IPS-20b (cell line): ENCODE measurements around the gene BUD31.
A peak's percentile ranks its signal among the peaks of the same experiment; 100 is the strongest.
"Not testable (repeated sequence)": the region's sequence is repeated elsewhere in the genome, so short reads cannot be mapped to it uniquely, and the experiment has no call there.

Experiments used
- H3K27ac ChIP-seq: one replicate; pipeline ENCODE4 v1.5.1; 2013; ENCODE audit warnings: low read length
- H3K27me3 ChIP-seq: 2 replicates; pipeline ENCODE4 v1.6.1; 2013; ENCODE audit warnings: mild to moderate bottlenecking, low read length, inconsistent platforms; ENCODE audit not compliant: insufficient read depth
- H3K36me3 ChIP-seq: 2 replicates; pipeline ENCODE4 v1.6.1; 2013; ENCODE audit warnings: low read depth, mild to moderate bottlenecking, inconsistent platforms, low read length, moderate library complexity; ENCODE audit not compliant: insufficient read depth
- H3K4me1 ChIP-seq: 2 replicates; pipeline ENCODE4 v1.6.1; 2013; ENCODE audit warnings: mild to moderate bottlenecking, control low read depth, inconsistent platforms, low read length, moderate library complexity; ENCODE audit not compliant: insufficient read depth
- H3K4me3 ChIP-seq: 2 replicates; pipeline ENCODE4 v1.5.1; 2013; ENCODE audit warnings: mild to moderate bottlenecking, low read length, inconsistent platforms
- H3K9ac ChIP-seq: 2 replicates; pipeline ENCODE4 v1.6.1; 2013; ENCODE audit warnings: low read depth, mild to moderate bottlenecking, inconsistent platforms, low read length, moderate library complexity
- H3K9me3 ChIP-seq: 2 replicates; pipeline ENCODE4 v1.6.1; 2013; ENCODE audit warnings: mild to moderate bottlenecking, low read depth, low read length, inconsistent platforms; ENCODE audit not compliant: insufficient read depth

The BUD31 gene

GRCh38 chr7:99373091-99374066 lies 35.4 kb upstream of the BUD31 start:
- Histone ChIP-seq H3K4me1 (no peaks in the 10 kb centered on the region), H3K9ac (peak overlapping the region; percentile 75; the same call in 1 of the 2 replicates), H3K9me3 (no peaks in the 10 kb centered on the region), H3K36me3 (peaks cover 8% of the 10 kb centered on the region), H3K27ac (no peak overlapping the region), H3K4me3 (peak overlapping the region; percentile 83; the same call in 1 of the 2 replicates), H3K27me3 (peaks cover 3% of the 10 kb centered on the region; the same call in 1 of the 2 replicates)

GRCh38 chr7:99374111-99375064 lies 34.4 kb upstream of the BUD31 start, which contains the start of gene ARPC1B:
ARPC1B (plus strand) TSS chr7:99374730; CDS start chr7:99385715, 10,985 bp downstream.
- H3K9me3 ChIP-seq, result no peaks in the 10 kb centered on the region
- no peaks in the 10 kb centered on the region for H3K4me1 ChIP-seq
- peak within 1 kb of the TSS; percentile 75; the same call in 1 of the 2 replicates for H3K9ac ChIP-seq
- H3K27me3 ChIP-seq, result peaks cover 3% of the 10 kb centered on the region; the same call in 1 of the 2 replicates
- H3K27ac ChIP-seq, result no peak within 1 kb of the TSS
- H3K36me3 ChIP-seq, result peaks cover 13% of the 10 kb centered on the region
- H3K4me3 ChIP-seq, result peak within 1 kb of the TSS; percentile 83

- Histone ChIP-seq H3K9me3 (no peaks in the 10 kb centered on the region), H3K4me1 (peaks cover 4% of the 10 kb centered on the region; the same call in 1 of the 2 replicates), H3K9ac (peak overlapping the region; percentile 27; the same call in 1 of the 2 replicates), H3K36me3 (peaks cover 14% of the 10 kb centered on the region), H3K27me3 (peaks cover 3% of the 10 kb centered on the region; the same call in 1 of the 2 replicates), H3K4me3 (peak overlapping the region; percentile 83; the same call in 1 of the 2 replicates), H3K27ac (no peak overlapping the region)
Observed at GRCh38 chr7:99375070-99375807, 33.5 kb upstream of the BUD31 start.

- no peak overlapping the region for H3K4me3 ChIP-seq
- no peak overlapping the region for H3K27ac ChIP-seq
- H3K4me1 ChIP-seq, result peaks cover 5% of the 10 kb centered on the region; the same call in 1 of the 2 replicates
Observed at GRCh38 chr7:99379043-99379577, 29.7 kb upstream of the BUD31 start.

GRCh38 chr7:99379693-99380031 lies 29.1 kb upstream of the BUD31 start:
- H3K9me3 ChIP-seq, H3K4me3 ChIP-seq, H3K4me1 ChIP-seq, H3K27me3 ChIP-seq, H3K27ac ChIP-seq: not testable (repeated sequence)
- peaks cover 14% of the 10 kb centered on the region for H3K36me3 ChIP-seq
- H3K9ac ChIP-seq, result peak overlapping the region; percentile 21; the same call in 1 of the 2 replicates

More at GRCh38 chr7:99379043-99379577, 29.7 kb upstream of the BUD31 start:
- Histone ChIP-seq H3K27me3 (no peaks in the 10 kb centered on the region), H3K36me3 (peaks cover 14% of the 10 kb centered on the region), H3K9me3 (no peaks in the 10 kb centered on the region), H3K9ac (peak overlapping the region; percentile 21; the same call in 1 of the 2 replicates)

GRCh38 chr7:99380032-99380822 lies 28.5 kb upstream of the BUD31 start:
- no peaks in the 10 kb centered on the region for H3K27me3 ChIP-seq
- H3K9me3 ChIP-seq, result no peaks in the 10 kb centered on the region
- peaks cover 14% of the 10 kb centered on the region for H3K36me3 ChIP-seq
- H3K4me3 ChIP-seq, result no peak overlapping the region
- H3K4me1 ChIP-seq, result peaks cover 5% of the 10 kb centered on the region; the same call in 1 of the 2 replicates
- no peak overlapping the region for H3K9ac ChIP-seq
- no peak overlapping the region for H3K27ac ChIP-seq

GRCh38 chr7:99380823-99381663 lies 27.7 kb upstream of the BUD31 start:
- H3K27me3 ChIP-seq, result no peaks in the 10 kb centered on the region
- H3K27ac ChIP-seq, result no peak overlapping the region
- peaks cover 5% of the 10 kb centered on the region; the same call in 1 of the 2 replicates for H3K4me1 ChIP-seq
- peaks cover 14% of the 10 kb centered on the region for H3K36me3 ChIP-seq
- H3K9me3 ChIP-seq, result no peaks in the 10 kb centered on the region
- no peak overlapping the region for H3K9ac ChIP-seq
- H3K4me3 ChIP-seq, result no peak overlapping the region

- no peak overlapping the region for H3K27ac ChIP-seq
- H3K9me3 ChIP-seq, result no peaks in the 10 kb centered on the region
- no peak overlapping the region for H3K4me3 ChIP-seq
- H3K27me3 ChIP-seq, result no peaks in the 10 kb centered on the region
- peaks cover 19% of the 10 kb centered on the region for H3K36me3 ChIP-seq
- no peak overlapping the region for H3K9ac ChIP-seq
- peaks cover 5% of the 10 kb centered on the region; the same call in 1 of the 2 replicates for H3K4me1 ChIP-seq
Observed at GRCh38 chr7:99381664-99382075, 27.1 kb upstream of the BUD31 start.

- Histone ChIP-seq H3K9ac (no peak overlapping the region), H3K27me3 (no peaks in the 10 kb centered on the region), H3K9me3 (no peaks in the 10 kb centered on the region), H3K4me3 (no peak overlapping the region), H3K27ac (no peak overlapping the region), H3K4me1 (peaks cover 5% of the 10 kb centered on the region; the same call in 1 of the 2 replicates), H3K36me3 (peaks cover 22% of the 10 kb centered on the region)
Observed at GRCh38 chr7:99383203-99383602, 25.6 kb upstream of the BUD31 start.
